ENCODE data around the gene CAPN15. TPM values are rescaled to one million over a fixed set of nuclear protein-coding genes. Genes with fewer than 3 reads are reported as not detected.

CAPN15 gene
- total and polyA plus RNA-seq, 9 of the 15 experiments (the other 6 are each of a cell fraction or from before 2014, with no cell fraction given) = 0.62 to 111 (median 14.2) TPM

- TF ChIP-seq ZFP36 (IDR thresholded peaks at IDR 0.05; ENCODE audit: low read depth, low read length, partially characterized antibody) (no peak), HDAC1 (IDR thresholded peaks at IDR 0.05) (0 out of 4 replicates have a peak, but pooled peaks of 1 of the 2 experiments have one; percentile 43), KDM4B (IDR thresholded peaks at IDR 0.05; ENCODE audit: borderline replicate concordance in 2 of 2, low read depth in 1 of 2) (no peak; a peak in 1 of 4 replicates), ZNF655 (CRISPR knock-in tag; IDR thresholded peaks at IDR 0.05) (no peak), ZNF354B (CRISPR knock-in tag; IDR thresholded peaks at IDR 0.05) (no peak), PHF8 (IDR thresholded peaks at IDR 0.05; ENCODE audit: borderline replicate concordance, low read length) (peak; percentile 80; the same call in 1 of the 2 replicates), NCOA2 (IDR thresholded peaks at IDR 0.05; ENCODE audit: partially characterized antibody in 2 of 2) (no peak), ETV1 (tag; conservative IDR thresholded peaks at IDR 0.05; ENCODE audit: low read depth) (0 out of 2 replicates have a peak, but pooled peaks have one; percentile 22), NR1H2 (CRISPR knock-in tag; IDR thresholded peaks at IDR 0.05) (no peak), KLF13 (tag; IDR thresholded peaks at IDR 0.05; ENCODE audit: borderline replicate concordance, low read depth) (peak; percentile 70; the same call in 1 of the 2 replicates), TGIF2 (CRISPR knock-in tag; IDR thresholded peaks at IDR 0.05) (no peak), ZNF24 (IDR thresholded peaks at IDR 0.05) (peak; percentile 100), ZNF592 (IDR thresholded peaks at IDR 0.05) (peak; percentile 97), ZNF431 (CRISPR knock-in tag; IDR thresholded peaks at IDR 0.05) (no peak), NR2C1 (IDR thresholded peaks at IDR 0.05) (no peak; the same call in 1 of the 2 replicates), NR2C1 (tag; IDR thresholded peaks at IDR 0.05) (peak; percentile 82), TCF7 (IDR thresholded peaks at IDR 0.05; ENCODE audit: borderline replicate concordance) (0 out of 2 replicates have a peak, but pooled peaks have one; percentile 31), HEY1 (CRISPR knock-in tag; IDR thresholded peaks at IDR 0.05; ENCODE audit: borderline replicate concordance) (no peak), CTCFL (IDR thresholded peaks at IDR 0.05; ENCODE audit: borderline replicate concordance, insufficient read depth, low read depth, low read length, poor library complexity, severe bottlenecking) (peak; percentile 9), SMARCA4 (IDR thresholded peaks at IDR 0.05) (no peak)
Measured at GRCh38 chr16:527015-527903, at the start of gene CAPN15 (continued).

All from K562 (cell line).